ENCODE results near the gene LMO7.

LMO7 gene

GRCh38 chr13:75813323-75813722, 177.2 kb downstream of the LMO7 start:
- TF ChIP-seq EP300 (IDR thresholded peaks at IDR 0.05; ENCODE audit: borderline replicate concordance) = no peak
- no peak for TF ChIP-seq CEBPB (IDR thresholded peaks at IDR 0.05)

GRCh38 chr13:75818179-75818967, 182.2 kb downstream of the LMO7 start:
- TF ChIP-seq ZBTB7A (IDR thresholded peaks at IDR 0.05; ENCODE audit: low read depth) (no peak), EP300 (IDR thresholded peaks at IDR 0.05; ENCODE audit: borderline replicate concordance) (no peak), TEAD4 (IDR thresholded peaks at IDR 0.05) (no peak), MAX (IDR thresholded peaks at IDR 0.05) (no peak), CEBPB (IDR thresholded peaks at IDR 0.05) (no peak), TCF12 (IDR thresholded peaks at IDR 0.05; ENCODE audit: low read depth) (no peak), NFIC (IDR thresholded peaks at IDR 0.05) (no peak), RAD21 (IDR thresholded peaks at IDR 0.05; ENCODE audit: low read depth) (no peak)

GRCh38 chr13:75818968-75819225, 182.8 kb downstream of the LMO7 start:
- TF ChIP-seq TCF12 (IDR thresholded peaks at IDR 0.05; ENCODE audit: low read depth) = no peak
- no peak for TF ChIP-seq USF1 (IDR thresholded peaks at IDR 0.05)

- no peak for TF ChIP-seq FOXM1 (IDR thresholded peaks at IDR 0.05; ENCODE audit: borderline replicate concordance, low read depth)
- TF ChIP-seq RAD21 (IDR thresholded peaks at IDR 0.05; ENCODE audit: low read depth) = no peak
- no peak for TF ChIP-seq CREB1 (IDR thresholded peaks at IDR 0.05; ENCODE audit: low read depth)
- TF ChIP-seq USF1 (IDR thresholded peaks at IDR 0.05) = no peak
- TF ChIP-seq REST (IDR thresholded peaks at IDR 0.05; ENCODE audit: low read depth) = no peak
Observed at GRCh38 chr13:75825161-75825560, 189.0 kb downstream of the LMO7 start.

- TF ChIP-seq MAX (IDR thresholded peaks at IDR 0.05) (no peak), ZBTB7A (IDR thresholded peaks at IDR 0.05; ENCODE audit: low read depth) (no peak), FOXM1 (IDR thresholded peaks at IDR 0.05; ENCODE audit: borderline replicate concordance, low read depth) (no peak), YY1 (IDR thresholded peaks at IDR 0.05; ENCODE audit: low read depth) (no peak), TEAD4 (IDR thresholded peaks at IDR 0.05) (no peak), TCF12 (IDR thresholded peaks at IDR 0.05; ENCODE audit: low read depth) (no peak), TAF1 (IDR thresholded peaks at IDR 0.05; ENCODE audit: low read depth) (no peak), CREB1 (IDR thresholded peaks at IDR 0.05; ENCODE audit: low read depth) (no peak), EP300 (IDR thresholded peaks at IDR 0.05; ENCODE audit: borderline replicate concordance) (no peak)
Observed at GRCh38 chr13:75825594-75825993, 189.5 kb downstream of the LMO7 start.

- no peak for TF ChIP-seq REST (IDR thresholded peaks at IDR 0.05; ENCODE audit: low read depth)
- no peak for TF ChIP-seq YY1 (IDR thresholded peaks at IDR 0.05; ENCODE audit: low read depth)
- no peak for TF ChIP-seq NFIC (IDR thresholded peaks at IDR 0.05)
- TF ChIP-seq CREB1 (IDR thresholded peaks at IDR 0.05; ENCODE audit: low read depth) = no peak
- no peak for TF ChIP-seq ZBTB7A (IDR thresholded peaks at IDR 0.05; ENCODE audit: low read depth)
- TF ChIP-seq EGR1 (IDR thresholded peaks at IDR 0.05) = no peak
- TF ChIP-seq TAF1 (IDR thresholded peaks at IDR 0.05; ENCODE audit: low read depth) = no peak
- TF ChIP-seq CEBPB (IDR thresholded peaks at IDR 0.05) = no peak
- TF ChIP-seq MAX (IDR thresholded peaks at IDR 0.05) = no peak
- TF ChIP-seq TCF12 (IDR thresholded peaks at IDR 0.05; ENCODE audit: low read depth) = no peak
- no peak for TF ChIP-seq RAD21 (IDR thresholded peaks at IDR 0.05; ENCODE audit: low read depth)
- TF ChIP-seq FOXM1 (IDR thresholded peaks at IDR 0.05; ENCODE audit: borderline replicate concordance, low read depth) = no peak
- TF ChIP-seq TEAD4 (IDR thresholded peaks at IDR 0.05) = no peak
- TF ChIP-seq EP300 (IDR thresholded peaks at IDR 0.05; ENCODE audit: borderline replicate concordance) = no peak
Observed at GRCh38 chr13:75826391-75826790, 190.3 kb downstream of the LMO7 start.
